Central memory CD8-positive, alpha-beta T cell (primary cell): Measurements from ENCODE around the gene LRRFIP1.

Experiments
- ATAC-seq: fragments of 150-1000 bp; cut with Tn5 transposase; replicated peaks from 2 replicates; pipeline ENCODE4 v1.10.0; 2022; ENCODE audit warnings: mild to moderate bottlenecking, moderate FRiP score, moderate number of reproducible peaks; ENCODE audit not compliant: poor library complexity, severe bottlenecking; ENCODE audit errors: extremely low read depth
- DNase-seq, 2 donors: peaks; one replicate each; pipeline ENCODE4 v3.0.0; 2021; ENCODE audit warnings: low spot score in 2 of 2
- H3K27ac Mint-ChIP-seq: one replicate; pipeline ENCODE4 v1.8.0; 2022; ENCODE audit warnings: low read depth, mild to moderate bottlenecking, moderate library complexity, mixed read lengths
- H3K27me3 Mint-ChIP-seq: one replicate; pipeline ENCODE4 v1.8.0; 2022; ENCODE audit warnings: mixed read lengths
- H3K36me3 Mint-ChIP-seq: one replicate; pipeline ENCODE4 v1.8.0; 2022; ENCODE audit warnings: mild to moderate bottlenecking, moderate library complexity, mixed read lengths; ENCODE audit not compliant: insufficient read depth
- H3K4me1 Mint-ChIP-seq: one replicate; pipeline ENCODE4 v1.8.0; 2022; ENCODE audit warnings: mixed read lengths
- H3K4me3 Mint-ChIP-seq: one replicate; pipeline ENCODE4 v1.8.0; 2022; ENCODE audit warnings: mild to moderate bottlenecking, moderate library complexity, mixed read lengths
- H3K9me3 Mint-ChIP-seq: one replicate; pipeline ENCODE4 v1.8.0; 2022; ENCODE audit warnings: mixed read lengths

The LRRFIP1 gene

DNA sequence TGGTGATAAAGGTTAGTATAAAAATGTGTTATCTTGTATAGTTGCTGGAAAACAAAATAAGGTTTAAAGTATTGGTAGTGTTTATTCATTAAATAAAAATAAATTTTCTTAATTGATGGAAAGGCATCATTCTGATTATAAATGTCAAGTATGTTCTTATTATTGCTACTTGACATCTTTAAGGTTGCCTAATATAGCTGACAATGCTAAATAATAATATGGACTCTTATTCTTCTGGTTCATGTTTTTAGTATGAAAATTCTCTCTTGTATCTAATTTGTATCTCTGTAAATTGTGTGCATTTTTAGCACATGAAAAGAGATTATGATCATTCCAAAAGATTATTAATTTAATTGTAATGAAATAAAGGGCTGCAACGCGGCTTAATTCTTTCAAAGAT lies 196.2 kb downstream of the LRRFIP1 start:
- Mint-ChIP-seq H3K27me3 (no peaks in the 10 kb centered on the region), H3K36me3 (no peaks in the 10 kb centered on the region), H3K4me1 (no peaks in the 10 kb centered on the region), H3K9me3 (no peaks in the 10 kb centered on the region), H3K27ac (no peak overlapping the region), H3K4me3 (no peak overlapping the region)
- ATAC-seq, result no peak
- DNase-seq, result no peak

DNA sequence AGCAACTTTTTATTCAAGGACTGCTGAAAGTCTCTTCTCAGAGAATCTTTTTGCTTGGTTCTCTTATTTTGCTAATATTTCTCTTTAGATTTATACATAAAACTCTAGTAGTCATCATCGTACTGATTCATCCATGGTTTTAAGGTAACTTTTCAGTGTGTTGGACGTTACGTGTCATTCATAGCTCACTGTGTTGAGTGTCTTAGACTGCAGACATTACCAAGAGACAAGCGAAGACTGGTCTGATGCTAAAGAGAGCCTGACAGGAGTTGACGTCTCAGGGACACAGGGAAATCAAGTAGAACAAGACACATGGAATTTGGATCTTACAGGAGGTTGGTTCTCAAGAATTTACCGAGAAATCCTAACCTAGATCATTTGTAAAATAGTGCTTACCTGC lies 196.7 kb downstream of the LRRFIP1 start:
- Mint-ChIP-seq H3K9me3 (no peaks in the 10 kb centered on the region), H3K27me3 (no peaks in the 10 kb centered on the region), H3K27ac (no peak overlapping the region), H3K4me3 (no peak overlapping the region), H3K4me1 (no peaks in the 10 kb centered on the region), H3K36me3 (no peaks in the 10 kb centered on the region)
- no peak for DNase-seq
- no peak for ATAC-seq

- Mint-ChIP-seq H3K27ac (no peak overlapping the region), H3K4me1 (no peaks in the 10 kb centered on the region), H3K36me3 (no peaks in the 10 kb centered on the region), H3K9me3 (no peaks in the 10 kb centered on the region), H3K4me3 (no peak overlapping the region), H3K27me3 (no peaks in the 10 kb centered on the region)
- ATAC-seq (no peak), DNase-seq (no peak)
Observed at GRCh38 chr2:237827421-237827987, 200.1 kb downstream of the LRRFIP1 start.
